GM19328 (cell line): ENCODE data around the gene RFTN1.

Source experiments
- ATAC-seq: cut with Tn5 transposase; IDR thresholded peaks from one replicate; pipeline ENCODE4 v1.9.1; 2021; ENCODE audit warnings: mild to moderate bottlenecking, moderate library complexity; ENCODE audit not compliant: unreplicated experiment

Gene RFTN1

GRCh38 chr3:16290007-16290826 is 223.3 kb downstream of the RFTN1 start:
- ATAC-seq: no peak

DNA sequence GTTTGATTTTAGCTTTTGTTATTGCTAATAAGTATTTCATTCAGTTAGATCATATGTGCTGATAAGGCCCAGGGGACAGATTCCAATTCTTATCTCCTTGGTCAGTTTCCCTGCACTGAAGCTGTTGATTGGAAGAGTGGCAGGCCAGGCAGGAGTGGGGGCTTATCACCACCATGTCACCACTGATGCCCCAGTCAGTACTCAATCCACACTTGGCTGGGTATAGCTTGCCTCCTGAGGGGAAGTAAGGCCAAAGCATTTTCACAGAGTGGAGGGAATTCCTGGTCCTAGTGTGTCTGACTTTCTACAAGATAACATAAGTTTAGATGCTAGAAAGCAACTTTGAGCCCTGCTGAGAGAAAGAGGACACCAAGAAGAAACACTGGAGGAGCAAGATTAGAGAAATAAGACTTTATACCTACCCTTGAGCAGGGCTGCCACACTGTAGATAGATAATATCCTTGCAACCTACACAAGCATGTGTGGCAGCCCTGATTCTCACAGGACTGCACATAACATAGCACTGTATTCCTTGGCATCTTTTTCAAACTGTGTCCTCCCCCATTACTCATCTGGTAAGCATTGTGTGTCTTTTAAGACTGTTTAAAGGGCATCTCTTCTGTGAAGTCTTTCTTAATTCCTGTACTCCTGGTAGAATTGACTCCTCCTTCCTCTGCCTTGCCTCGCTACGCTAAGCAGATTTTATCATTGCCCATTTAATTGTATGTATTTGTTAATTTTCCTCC is 224.2 kb downstream of the RFTN1 start:
- no peak for ATAC-seq

DNA sequence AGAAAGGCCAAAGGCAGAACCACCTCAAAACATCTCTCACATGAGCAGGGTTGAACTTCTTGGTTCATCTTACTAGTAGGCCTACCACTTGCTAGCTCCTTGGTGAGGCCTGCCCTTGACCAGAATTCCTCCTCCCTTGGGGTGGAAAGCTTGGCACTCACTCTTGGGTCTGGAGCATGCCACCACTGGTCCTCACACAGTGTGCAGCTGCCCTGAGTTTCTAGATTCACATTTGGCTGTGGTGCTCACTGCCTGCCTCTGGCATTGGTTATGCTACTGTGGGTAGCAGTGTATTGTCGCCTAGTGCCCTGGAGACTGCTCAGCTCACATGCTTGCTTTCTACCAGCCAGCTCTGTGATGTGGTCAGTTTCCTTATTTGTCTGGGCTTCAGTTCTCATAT is 224.8 kb downstream of the RFTN1 start:
- no peak for ATAC-seq

DNA sequence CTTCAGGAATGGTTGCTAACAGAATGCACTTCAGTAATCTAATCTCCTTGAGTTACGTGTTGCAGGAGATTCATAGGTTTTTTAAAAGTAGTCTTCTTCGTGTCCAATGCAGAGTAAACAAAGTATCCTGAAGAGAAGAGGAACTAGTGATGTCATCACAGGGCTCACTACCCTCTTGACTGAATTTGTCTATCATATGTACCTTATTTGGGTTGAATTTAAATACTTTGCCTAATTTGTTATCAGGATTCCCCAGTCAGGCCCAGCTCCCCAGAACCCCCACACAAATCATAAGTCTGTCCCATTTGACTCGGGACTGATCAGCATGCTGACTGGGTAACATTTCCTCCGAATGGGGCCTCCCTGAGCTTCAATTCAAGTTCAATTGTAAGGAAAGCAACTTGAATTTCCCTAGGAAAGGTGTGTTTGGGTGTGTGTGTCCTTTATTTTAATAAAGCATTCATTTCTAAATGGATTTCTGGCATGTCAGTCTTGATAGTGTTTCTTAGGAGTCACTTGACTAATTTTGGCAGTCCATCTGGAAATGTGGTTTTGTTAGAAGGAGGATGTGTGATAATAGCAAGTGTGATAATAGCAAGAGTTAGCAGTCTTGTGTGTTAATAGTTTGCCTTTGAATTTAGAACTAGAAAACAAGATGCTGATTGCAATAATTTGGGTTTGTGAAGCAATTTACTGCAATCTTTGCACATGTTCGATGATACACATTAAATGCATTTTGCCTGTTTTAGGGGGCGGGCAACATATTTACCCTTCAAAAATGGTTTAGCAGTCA is 226.6 kb downstream of the RFTN1 start:
- ATAC-seq: no peak

GRCh38 chr3:16286161-16286560 is 227.3 kb downstream of the RFTN1 start:
- peak; percentile 52 for ATAC-seq

DNA sequence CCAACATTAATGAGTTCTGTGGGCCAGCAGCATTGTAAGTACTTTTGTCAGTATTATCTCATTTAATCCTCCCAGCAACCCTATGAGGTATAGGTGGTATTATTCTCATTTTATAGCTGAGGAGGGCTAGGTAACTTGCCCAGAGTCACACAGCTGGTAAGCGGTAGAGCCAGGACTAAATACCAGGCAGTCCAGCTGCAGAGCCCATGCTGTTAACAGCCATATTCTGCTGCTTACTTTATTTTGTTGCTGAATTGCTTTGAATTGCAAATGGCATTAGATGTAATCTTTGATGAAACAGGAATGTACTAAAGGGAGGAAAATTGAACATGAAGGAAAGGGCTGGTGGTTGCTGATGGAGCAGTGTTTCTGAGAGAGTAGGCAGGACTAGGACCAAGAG is 228.9 kb downstream of the RFTN1 start:
- no peak for ATAC-seq

DNA sequence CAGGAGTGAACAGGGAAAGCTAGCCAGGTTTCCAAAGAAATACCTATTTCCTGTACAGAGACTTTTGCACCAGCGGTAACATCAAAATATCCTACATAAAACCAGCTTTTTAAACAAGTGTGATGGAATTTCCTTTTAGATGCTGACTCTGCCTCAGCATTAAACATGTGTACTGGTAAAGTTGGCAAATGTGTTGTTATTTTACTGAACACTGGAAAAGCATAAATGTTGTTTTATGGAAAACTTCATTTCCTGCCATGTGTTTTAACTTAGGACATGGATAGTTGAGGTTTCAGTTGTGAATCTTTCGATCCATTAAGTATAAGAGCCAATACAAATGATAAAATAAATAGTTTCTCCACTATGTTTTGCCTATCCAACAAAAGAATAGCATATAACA is 232.8 kb downstream of the RFTN1 start:
- ATAC-seq: no peak

- ATAC-seq: no peak
Observed at GRCh38 chr3:16279010-16279801, 234.3 kb downstream of the RFTN1 start.

GRCh38 chr3:16277471-16277870 is 236.0 kb downstream of the RFTN1 start:
- no peak for ATAC-seq

DNA sequence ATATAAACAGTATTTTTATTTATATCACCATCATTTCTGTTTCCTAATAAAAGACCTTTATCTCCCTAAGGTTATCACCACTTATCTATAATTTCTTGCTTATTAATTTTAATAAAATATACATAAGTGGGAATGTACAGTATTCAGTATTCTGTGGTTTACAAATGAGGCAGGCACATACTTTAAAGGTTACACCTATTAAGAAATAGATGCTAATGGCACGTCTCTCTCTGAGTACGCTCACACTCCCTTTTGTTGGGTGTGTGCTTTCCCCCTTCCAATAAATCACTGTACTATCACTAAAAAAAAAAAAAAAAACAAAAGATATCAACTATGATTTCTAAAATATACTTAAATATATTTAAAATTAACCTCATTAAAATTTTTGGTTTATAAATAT is 239.6 kb downstream of the RFTN1 start:
- no peak for ATAC-seq

GRCh38 chr3:16272588-16272987 is 240.9 kb downstream of the RFTN1 start:
- no peak for ATAC-seq

- ATAC-seq: no peak
Observed at GRCh38 chr3:16270855-16271254, 242.6 kb downstream of the RFTN1 start.

DNA sequence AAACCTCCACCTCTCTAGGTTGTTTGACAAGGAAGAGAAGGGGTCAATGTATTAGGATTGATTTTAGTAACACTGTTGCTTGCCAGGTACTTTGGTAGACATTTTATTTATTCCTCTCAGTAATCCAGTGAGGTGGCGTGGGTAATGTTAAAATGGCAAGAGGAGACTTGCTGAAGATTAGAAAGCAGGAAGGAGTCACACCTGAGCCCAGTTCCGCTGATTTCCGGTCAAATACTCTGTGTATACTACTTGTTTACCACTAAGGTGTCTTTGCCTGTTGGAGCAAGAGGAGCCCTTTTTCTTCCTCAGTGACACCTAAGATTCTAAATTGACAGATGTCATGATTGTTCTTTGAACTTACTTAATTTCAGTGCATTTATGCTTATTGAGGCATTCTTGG is 246.8 kb downstream of the RFTN1 start:
- no peak for ATAC-seq
